T-cell (primary cell): Measurements from ENCODE around the gene BCR. TPM values are rescaled to one million over a fixed set of nuclear protein-coding genes. Genes with fewer than 3 reads are reported as not detected.

ENCODE experiments used
- ATAC-seq, 4 experiments: fragments of 200-7000 bp in 3 of 4; fragments of 150-1000 bp in 1 of 4; cut with Tn5 transposase; replicated peaks in 1 of 4; 1 replicate in 3 of 4; 2 replicates in 1 of 4; pipeline ENCODE4 v1.10.0; 2021; ENCODE audit warnings: moderate library complexity in 3 of 4, mild to moderate bottlenecking in 2 of 4, moderate number of reproducible peaks in 1 of 4
- CTCF ChIA-PET, 2 donors: fragments of 300-600 bp; sonication (Branson Sonifier 250); formaldehyde crosslinking; loops; one replicate each; lab custom pipeline; 2022; ENCODE audit warnings: antibody characterized with exemption in 2 of 2; lab: Charles Lee
- POLR2A ChIA-PET, 2 donors: fragments of 300-600 bp; sonication (Branson Sonifier 250); formaldehyde crosslinking; loops; one replicate each; lab custom pipeline; 2022; ENCODE audit warnings: antibody characterized with exemption in 2 of 2; lab: Charles Lee
- DNase-seq, 35 experiments: peaks; one replicate each; pipeline versions ENCODE4 v3.0.0 to v3.0.0-alpha.2; 2013 to 2023
- H3K27ac ChIP-seq: one replicate; pipeline ENCODE4 v1.5.1; 2013; ENCODE audit warnings: low read length
- H3K27me3 ChIP-seq, 2 experiments: replicated peaks in 1 of 2; 1 replicate in 1 of 2; 2 replicates in 1 of 2; pipeline versions ENCODE4 v1.6.1 to v1.7.0; 2013; ENCODE audit warnings: low read length in 1 of 2, mixed read lengths in 1 of 2; ENCODE audit not compliant: control insufficient read depth in 2 of 2, insufficient read depth in 2 of 2; ENCODE audit errors: extremely low read depth in 1 of 2
- H3K36me3 ChIP-seq, 2 donors: 1 replicate in 1 of 2; 2 replicates in 1 of 2; pipeline versions ENCODE4 v1.6.1 to v1.7.0; 2013; ENCODE audit warnings: low read length in 1 of 2; ENCODE audit not compliant: control insufficient read depth in 2 of 2, insufficient read depth in 1 of 2; ENCODE audit errors: extremely low read depth in 1 of 2
- H3K4me1 ChIP-seq, 2 experiments: 1 replicate in 1 of 2; 2 replicates in 1 of 2; pipeline versions ENCODE4 v1.6.1 to v1.7.0; 2013; ENCODE audit warnings: low read length in 2 of 2, mixed read lengths in 1 of 2; ENCODE audit not compliant: insufficient read depth in 2 of 2, control insufficient read depth in 1 of 2; ENCODE audit errors: extremely low read depth in 1 of 2
- H3K4me3 ChIP-seq, 2 donors: 1 replicate in 1 of 2; 2 replicates in 1 of 2; pipeline versions ENCODE4 v1.5.1 to v1.7.0; 2013; ENCODE audit warnings: mild to moderate bottlenecking in 2 of 2, low read length in 1 of 2, moderate library complexity in 1 of 2; ENCODE audit not compliant: control insufficient read depth in 1 of 2; ENCODE audit errors: extremely low read depth in 1 of 2
- H3K9me3 ChIP-seq: 2 replicates; pipeline ENCODE4 v1.7.0; 2013
- H3K27ac Mint-ChIP-seq, 2 donors: one replicate each; pipeline ENCODE4 v1.8.0; 2020 to 2021; ENCODE audit warnings: mild to moderate bottlenecking in 2 of 2, mixed read lengths in 2 of 2
- H3K27me3 Mint-ChIP-seq, 2 donors: one replicate each; pipeline ENCODE4 v1.8.0; 2021 to 2022; ENCODE audit warnings: mixed read lengths in 2 of 2
- H3K36me3 Mint-ChIP-seq: one replicate; pipeline ENCODE4 v1.8.0; 2021; ENCODE audit warnings: mixed read lengths
- H3K4me1 Mint-ChIP-seq, 3 donors: one replicate each; pipeline ENCODE4 v1.8.0; 2020 to 2022; ENCODE audit warnings: mixed read lengths in 3 of 3, mild to moderate bottlenecking in 1 of 3
- H3K4me3 Mint-ChIP-seq, 3 donors: one replicate each; pipeline ENCODE4 v1.8.0; 2020 to 2022; ENCODE audit warnings: mild to moderate bottlenecking in 3 of 3, mixed read lengths in 3 of 3, moderate library complexity in 3 of 3
- H3K9me3 Mint-ChIP-seq, 3 donors: one replicate each; pipeline ENCODE4 v1.8.0; 2020 to 2022; ENCODE audit warnings: mixed read lengths in 3 of 3
- WGBS: methylation state at CpG from one replicate; pipeline ENCODE4 v1.1.5; 2013; ENCODE audit warnings: missing lambda C conversion rate; ENCODE audit not compliant: insufficient coverage; 5-methylcytosine and 5-hydroxymethylcytosine counted together
- total RNA-seq, 35 experiments: library from RNA in 6 of 35; stranded (reverse) in 6 of 35; fragments of 120-200 nt in 1 of 35; gene quantifications; one replicate each; pipeline versions ENCODE4 v1.2.1 to v1.2.4 and lab custom pipeline; 2013 to 2026

The BCR gene
- total RNA-seq, 5 donors from 2014 or later (not counting 1 experiment from before 2014, with no cell fraction given), result 74.6 to 103 (median 85.5) TPM

DNA sequence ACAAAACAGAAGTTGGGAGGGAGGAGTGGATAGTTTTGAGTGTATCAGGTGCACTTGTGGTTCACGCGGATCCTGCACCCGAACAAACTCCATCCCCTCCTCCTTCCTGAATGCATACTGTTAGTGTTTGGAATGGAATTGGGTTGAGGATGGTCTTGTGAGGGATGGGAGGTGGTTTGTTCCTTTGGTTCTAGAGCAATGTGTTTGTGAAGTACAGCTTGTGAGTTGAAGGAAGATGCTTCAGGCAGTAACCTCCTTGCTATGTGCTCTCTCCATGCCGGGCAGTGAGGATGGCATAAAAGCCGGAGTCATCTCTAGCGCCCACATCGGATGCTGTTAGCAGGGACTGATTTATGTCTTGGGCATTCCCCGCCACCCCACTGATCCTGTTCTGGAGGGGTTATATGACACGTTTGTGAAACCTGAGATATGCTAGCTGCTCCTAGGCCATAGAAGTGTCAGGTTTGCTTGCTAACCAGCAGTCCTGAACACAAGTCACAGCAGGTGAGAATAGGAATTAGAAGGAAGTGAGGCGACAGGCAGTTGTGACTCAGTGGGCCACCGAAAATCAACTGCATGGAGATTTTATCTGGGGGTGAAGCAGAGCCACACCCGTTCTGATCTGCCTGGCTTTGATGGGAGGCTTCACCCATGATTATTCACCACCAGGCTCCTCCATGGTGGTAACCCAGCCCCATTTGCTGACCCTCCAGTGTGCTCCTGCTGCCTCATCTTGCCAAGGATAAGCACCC lies 2.2 kb downstream of the BCR start:
- Mint-ChIP-seq H3K4me3 (peak overlapping the region; percentile 89 to 98 (median 90)), H3K27ac (peak overlapping the region; percentile 86 to 93), H3K9me3 (no peaks in the 10 kb centered on the region), H3K27me3 (no peaks in the 10 kb centered on the region), H3K36me3 (peaks cover 5% of the 10 kb centered on the region), H3K4me1 (peaks cover 70 to 76% (median 72%) of the 10 kb centered on the region in 3 donors)
- Histone ChIP-seq H3K4me3 (peak overlapping the region; percentile 60 to 73), H3K27ac (peak overlapping the region; percentile 43), H3K9me3 (no peaks in the 10 kb centered on the region), H3K27me3 (peaks cover 0 to 2% of the 10 kb centered on the region in 2 experiments), H3K4me1 (peaks cover 19 to 83% of the 10 kb centered on the region in 2 experiments), H3K36me3 (no peaks in the 10 kb centered on the region)
- 27% methylated on average over 6 of the region's 12 CpGs for WGBS
- POLR2A ChIA-PET, result no interaction called here
- CTCF ChIA-PET, result interaction anchor here in 1 of 2 donors (1.2 kb wide), 1 partner anchor 99 kb away, joined by 5 read pairs; no protein-coding TSS in a partner anchor
- DNase-seq (peak in 33 of 35 experiments; percentile 19 to 76 (median 46)), ATAC-seq (peak in 1 of 4 experiments; percentile 48)

DNA sequence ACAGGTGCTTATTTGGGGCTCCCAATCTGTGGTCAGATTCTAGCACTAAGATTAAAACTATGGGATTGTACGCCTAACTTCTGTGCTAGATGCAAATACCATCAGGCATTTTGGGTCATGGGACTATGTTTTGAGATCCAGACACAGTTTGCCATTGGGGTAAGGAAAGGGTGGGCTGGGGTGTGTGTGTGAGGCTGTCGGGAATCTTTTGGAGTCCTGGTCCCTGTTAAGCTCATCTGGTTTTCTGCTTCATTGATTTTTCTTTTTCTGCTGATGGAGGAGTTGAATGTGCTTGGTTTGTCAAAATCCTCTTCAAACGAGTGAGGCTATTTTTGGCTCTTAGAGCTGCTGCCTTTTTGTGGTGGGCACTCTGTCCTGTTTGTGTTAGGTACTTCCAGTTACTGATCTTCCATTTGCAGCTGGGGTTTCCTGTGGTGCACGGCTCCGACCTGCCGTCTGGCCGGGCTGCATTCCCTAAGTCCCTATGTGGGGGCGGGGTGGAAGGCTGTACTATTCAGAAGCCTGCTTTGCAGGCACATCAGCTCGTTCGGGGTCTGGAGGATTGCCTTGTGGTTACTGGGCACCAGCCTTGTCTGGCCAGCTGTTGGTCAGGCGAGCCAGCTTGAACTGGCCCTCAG lies 2.9 kb downstream of the BCR start:
- Histone ChIP-seq H3K36me3 (peaks cover 0 to 7% of the 10 kb centered on the region in 2 donors), H3K27me3 (peaks cover 0 to 2% of the 10 kb centered on the region in 2 experiments), H3K4me3 (peak overlapping the region; percentile 60 to 73), H3K27ac (peak overlapping the region; percentile 43), H3K9me3 (no peaks in the 10 kb centered on the region), H3K4me1 (peaks cover 19 to 81% of the 10 kb centered on the region in 2 experiments)
- 32% methylated on average over 10 of the region's 11 CpGs for WGBS
- Mint-ChIP-seq H3K4me3 (peak overlapping the region; percentile 89 to 98 (median 90)), H3K27ac (peak overlapping the region; percentile 86 to 93), H3K27me3 (no peaks in the 10 kb centered on the region), H3K9me3 (no peaks in the 10 kb centered on the region), H3K36me3 (peaks cover 11% of the 10 kb centered on the region), H3K4me1 (peaks cover 77 to 83% (median 79%) of the 10 kb centered on the region in 3 donors)
- ATAC-seq (no peak), DNase-seq (no peak)
- POLR2A ChIA-PET, result interaction anchor here in 1 of 2 donors (0.5 to 0.6 kb wide), 2 partner anchors 12 to 833 kb away, joined by 4 to 6 read pairs; no protein-coding TSS in a partner anchor
- CTCF ChIA-PET, result interaction anchor here in 1 of 2 donors (1.2 kb wide), 1 partner anchor 99 kb away, joined by 5 read pairs; no protein-coding TSS in a partner anchor

- peak overlapping the region in 1 of 2 donors; percentile 60 for H3K4me3 ChIP-seq
- no peak for ATAC-seq
- Mint-ChIP-seq H3K27me3 (no peaks in the 10 kb centered on the region), H3K9me3 (no peaks in the 10 kb centered on the region), H3K4me3 (peak overlapping the region; percentile 89 to 98 (median 90)), H3K36me3 (peaks cover 14% of the 10 kb centered on the region), H3K27ac (peak overlapping the region; percentile 86 to 93), H3K4me1 (peaks cover 73 to 78% (median 74%) of the 10 kb centered on the region in 3 donors)
- H3K27me3 ChIP-seq, result peaks cover 0 to 2% of the 10 kb centered on the region in 2 experiments
- peaks cover 19 to 74% of the 10 kb centered on the region in 2 experiments for H3K4me1 ChIP-seq
- H3K27ac ChIP-seq, result no peak overlapping the region
- CTCF ChIA-PET, result no interaction called here
- peaks cover 0 to 9% of the 10 kb centered on the region in 2 donors for H3K36me3 ChIP-seq
- no CpG with 5 or more reads among the region's 3 CpGs for WGBS
- H3K9me3 ChIP-seq, result no peaks in the 10 kb centered on the region
- POLR2A ChIA-PET, result interaction anchor here (0.5 to 0.6 kb wide), 3 partner anchors 42 to 1277 kb away, joined by 3 to 6 read pairs (median 4); partner anchors contain the start of gene RSPH14 (in 1 of the 2)
- DNase-seq, result no peak
Observed at GRCh38 chr22:23184100-23184763, 3.9 kb downstream of the BCR start.

DNA sequence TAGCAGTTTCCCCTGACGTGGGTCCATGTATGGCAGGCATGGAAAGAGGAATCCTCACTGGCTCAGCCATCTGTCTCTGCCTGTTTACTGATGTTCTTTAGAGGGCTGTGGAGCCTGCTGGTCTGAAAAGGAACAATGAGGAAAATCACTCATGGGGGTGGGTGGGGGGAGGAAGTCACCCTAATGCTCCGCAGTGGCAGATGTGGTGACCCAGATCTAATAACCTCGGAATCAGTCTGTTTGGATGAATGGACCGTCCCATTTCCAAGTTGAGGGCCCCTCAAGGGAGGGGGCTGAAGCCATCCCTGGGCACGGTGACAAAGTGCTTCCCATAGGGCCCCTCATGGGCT lies 4.4 kb downstream of the BCR start:
- H3K9me3 Mint-ChIP-seq, result no peaks in the 10 kb centered on the region
- Histone ChIP-seq H3K27me3 (peaks cover 0 to 2% of the 10 kb centered on the region in 2 experiments), H3K4me3 (no peak overlapping the region), H3K4me1 (peaks cover 18 to 71% of the 10 kb centered on the region in 2 experiments), H3K9me3 (no peaks in the 10 kb centered on the region), H3K36me3 (peaks cover 0 to 9% of the 10 kb centered on the region in 2 donors), H3K27ac (peak overlapping the region; percentile 43)
- no peak for DNase-seq
- H3K27me3 Mint-ChIP-seq, result no peaks in the 10 kb centered on the region
- 80% methylated on average over 5 of the region's 5 CpGs for WGBS
- ChIA-PET POLR2A (no interaction called here), CTCF (interaction anchor here in 1 of 2 donors (1.5 kb wide), 1 partner anchor 94 kb away, joined by 3 read pairs; no protein-coding TSS in a partner anchor)
- no peak for ATAC-seq
- H3K27ac Mint-ChIP-seq, result peak overlapping the region; percentile 86 to 93
- peaks cover 70 to 77% (median 71%) of the 10 kb centered on the region in 3 donors for H3K4me1 Mint-ChIP-seq
- peak overlapping the region; percentile 64 to 98 (median 78) for H3K4me3 Mint-ChIP-seq
- peaks cover 15% of the 10 kb centered on the region for H3K36me3 Mint-ChIP-seq

DNA sequence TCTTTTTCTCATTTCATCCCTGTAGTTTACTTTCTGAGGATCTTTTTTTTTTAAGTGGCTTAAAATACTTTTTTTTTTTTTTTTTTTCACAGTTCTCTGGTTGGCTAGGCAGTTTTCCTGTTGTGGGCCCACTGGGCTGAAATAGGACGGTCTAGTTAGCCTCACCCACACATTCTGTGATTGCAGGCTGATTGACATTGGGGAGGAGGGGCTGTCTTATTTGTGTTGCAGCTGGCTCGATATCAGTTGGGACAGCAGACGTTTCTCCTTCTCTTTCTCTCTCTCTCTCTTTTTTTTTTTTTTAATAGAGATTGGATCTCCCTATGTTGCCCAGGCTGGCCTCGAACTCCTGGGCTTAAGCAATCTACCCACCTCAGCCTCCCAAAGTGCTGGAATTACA lies 6.9 kb downstream of the BCR start:
- Histone ChIP-seq H3K27ac (no peak overlapping the region), H3K36me3 (peaks cover 2 to 12% of the 10 kb centered on the region in 2 donors), H3K9me3 (no peaks in the 10 kb centered on the region), H3K4me1 (peaks cover 12 to 59% of the 10 kb centered on the region in 2 experiments), H3K4me3 (no peak overlapping the region), H3K27me3 (no peaks in the 10 kb centered on the region)
- no peak for ATAC-seq
- Mint-ChIP-seq H3K27me3 (no peaks in the 10 kb centered on the region), H3K4me1 (peaks cover 78 to 81% (median 80%) of the 10 kb centered on the region in 3 donors), H3K36me3 (peaks cover 26% of the 10 kb centered on the region), H3K4me3 (peak overlapping the region in 1 of 3 donors; percentile 3), H3K27ac (peak overlapping the region; percentile 23 to 67), H3K9me3 (no peaks in the 10 kb centered on the region)
- ChIA-PET CTCF (interaction anchor here in 1 of 2 donors (0.5 to 0.7 kb wide), 2 partner anchors 57 to 116 kb away, joined by 4 to 5 read pairs; no protein-coding TSS in a partner anchor), POLR2A (interaction anchor here in 1 of 2 donors (0.7 kb wide), 1 partner anchor 34 kb away, joined by 3 read pairs; no protein-coding TSS in a partner anchor)
- no peak for DNase-seq
- WGBS, result no CpG with 5 or more reads among the region's 4 CpGs
